HepG2 (cell line): ENCODE measurements around the gene TTPAL. TPM values are rescaled to one million over a fixed set of nuclear protein-coding genes. Genes with fewer than 3 reads are reported as not detected.

Source experiments
- ATAD3A ChIP-seq: sonication (generic); formaldehyde crosslinking; IDR thresholded peaks from 2 replicates; pipeline ENCODE4 v1.4.0; 2020; ENCODE audit warnings: missing genetic modification reagents
- CREB1 ChIP-seq, 2 experiments: fragments of 450-650 bp in 1 of 2; IDR thresholded peaks; 2 replicates each; pipeline ENCODE4 v1.6.1; 2016 to 2017; ENCODE audit warnings: control low read depth in 1 of 2, mild to moderate bottlenecking in 1 of 2, missing compliant biosample characterization in 1 of 2, missing genetic modification characterization in 1 of 2
- DR1 ChIP-seq: sonication (generic); formaldehyde crosslinking; IDR thresholded peaks from 2 replicates; pipeline ENCODE4 v1.8.0; 2021; ENCODE audit warnings: mild to moderate bottlenecking, missing genetic modification reagents, inconsistent platforms
- FOXP1 ChIP-seq, 2 experiments: fragments of 450-650 bp in 1 of 2; IDR thresholded peaks; 2 replicates each; pipeline ENCODE4 v1.6.1; 2017 to 2018; ENCODE audit warnings: antibody characterized with exemption in 1 of 2
- HCFC1 ChIP-seq: fragments of 150-350 bp; IDR thresholded peaks from 2 replicates; pipeline ENCODE4 v1.6.1; 2014; ENCODE audit warnings: low read depth, low read length
- HNRNPH1 ChIP-seq: fragments of 200-400 bp; formaldehyde crosslinking; optimal IDR thresholded peaks from 2 replicates; pipeline ENCODE3; 2017; ENCODE audit warnings: mild to moderate bottlenecking, low read depth, low read length
- KDM2A ChIP-seq: sonication (generic); formaldehyde crosslinking; IDR thresholded peaks from 2 replicates; pipeline ENCODE4 v1.4.0; 2020; ENCODE audit warnings: low read depth, missing genetic modification reagents, borderline replicate concordance
- MTA3 ChIP-seq: sonication (generic); formaldehyde crosslinking; IDR thresholded peaks from 2 replicates; pipeline ENCODE4 v1.4.0; 2020; ENCODE audit warnings: missing genetic modification reagents
- NCOA5 ChIP-seq: sonication (generic); formaldehyde crosslinking; IDR thresholded peaks from 2 replicates; pipeline ENCODE4 v1.4.0; 2020; ENCODE audit warnings: missing genetic modification reagents
- NR2F1 ChIP-seq, 2 experiments: fragments of 450-650 bp in 1 of 2; formaldehyde crosslinking in 1 of 2; IDR thresholded peaks; 2 replicates each; pipeline versions ENCODE4 v1.5.0 to v1.6.1; 2016 to 2020; ENCODE audit warnings: mild to moderate bottlenecking in 1 of 2, missing compliant biosample characterization in 1 of 2, missing genetic modification reagents in 1 of 2, moderate library complexity in 1 of 2
- PITX1 ChIP-seq: sonication (generic); formaldehyde crosslinking; IDR thresholded peaks from 2 replicates; pipeline ENCODE4 v1.5.1; 2020; ENCODE audit warnings: mild to moderate bottlenecking, missing genetic modification reagents
- RFX3 ChIP-seq: IDR thresholded peaks from 2 replicates; pipeline ENCODE4 v1.6.1; 2016; ENCODE audit warnings: missing biosample characterization, missing genetic modification reagents
- RXRB ChIP-seq: IDR thresholded peaks from 2 replicates; pipeline ENCODE4 v1.6.1; 2016; ENCODE audit warnings: borderline replicate concordance, missing genetic modification reagents, missing compliant biosample characterization
- SP4 ChIP-seq: sonication (generic); formaldehyde crosslinking; IDR thresholded peaks from 2 replicates; pipeline ENCODE4 v1.8.1; 2023; ENCODE audit warnings: mild to moderate bottlenecking, missing genetic modification reagents
- ZBTB20 ChIP-seq: sonication (generic); formaldehyde crosslinking; IDR thresholded peaks from 2 replicates; pipeline ENCODE4 v1.8.1; 2023; ENCODE audit warnings: missing genetic modification reagents, low read depth, mild to moderate bottlenecking, borderline replicate concordance
- ZC3H13 ChIP-seq: sonication (generic); formaldehyde crosslinking; IDR thresholded peaks from 2 replicates; pipeline ENCODE4 v1.8.1; 2023; ENCODE audit warnings: mild to moderate bottlenecking, missing genetic modification reagents, moderate library complexity
- ZGPAT ChIP-seq: IDR thresholded peaks from 2 replicates; pipeline ENCODE4 v1.6.1; 2016; ENCODE audit warnings: mild to moderate bottlenecking
- ZMYM4 ChIP-seq: sonication (generic); formaldehyde crosslinking; IDR thresholded peaks from 2 replicates; pipeline ENCODE4 v1.8.1; 2023; ENCODE audit warnings: mild to moderate bottlenecking, missing genetic modification reagents
- ZNF101 ChIP-seq: sonication (generic); formaldehyde crosslinking; IDR thresholded peaks from 2 replicates; pipeline ENCODE4 v1.4.0; 2020; ENCODE audit warnings: mild to moderate bottlenecking, low read depth, missing genetic modification reagents, borderline replicate concordance
- ZNF121 ChIP-seq: sonication (generic); formaldehyde crosslinking; IDR thresholded peaks from 2 replicates; pipeline ENCODE4 v1.5.0; 2020; ENCODE audit warnings: mild to moderate bottlenecking, missing genetic modification reagents
- ZNF20 ChIP-seq: sonication (generic); formaldehyde crosslinking; IDR thresholded peaks from 2 replicates; pipeline ENCODE4 v1.4.0; 2020; ENCODE audit warnings: mild to moderate bottlenecking, moderate library complexity, missing genetic modification reagents
- ZNF737 ChIP-seq: sonication (generic); formaldehyde crosslinking; IDR thresholded peaks from 2 replicates; pipeline ENCODE4 v1.5.0; 2020; ENCODE audit warnings: missing genetic modification reagents, mild to moderate bottlenecking, borderline replicate concordance
- ZNF788 ChIP-seq: sonication (generic); formaldehyde crosslinking; IDR thresholded peaks from 2 replicates; pipeline ENCODE4 v1.5.0; 2020; ENCODE audit warnings: mild to moderate bottlenecking, missing genetic modification reagents, borderline replicate concordance
- ZNF839 ChIP-seq: sonication (generic); formaldehyde crosslinking; IDR thresholded peaks from 2 replicates; pipeline ENCODE4 v1.4.0; 2020; ENCODE audit warnings: missing genetic modification reagents, mild to moderate bottlenecking, borderline replicate concordance
- polyA plus RNA-seq, 8 experiments: library from polyadenylated mRNA; depleted of rRNA in 3 of 8; stranded (reverse) in 7 of 8; unstranded in 1 of 8; fragments of >200 nt; fragmentation: Illumina TruSeq in 4 of 8; extraction: Trizol in 4 of 8; gene quantifications; 2 replicates each; pipeline versions ENCODE4 v1.2.1 to v1.2.3, GENCODE V29; 2011 to 2016; ENCODE audit warnings: low read depth in 4 of 8, missing spikeins in 1 of 8, mixed read lengths in 1 of 8; ENCODE audit not compliant: insufficient read depth in 1 of 8
- total RNA-seq, 5 experiments: library from RNA; depleted of rRNA; stranded (reverse); fragments of >200 nt; fragmentation: Illumina TruSeq; extraction: Trizol; gene quantifications; 2 replicates each; pipeline ENCODE4 v1.2.3, GENCODE V29; 2016; ENCODE audit warnings: low read depth in 1 of 5
- TF ChIP-seq, protein P1 (sequence below): sonication (generic); formaldehyde crosslinking; IDR thresholded peaks from 2 replicates; pipeline ENCODE4 v1.5.1; 2020; ENCODE audit warnings: missing genetic modification reagents, mild to moderate bottlenecking, borderline replicate concordance
- TF ChIP-seq, protein P2 (sequence below): fragments of 450-650 bp; IDR thresholded peaks from 2 replicates; pipeline ENCODE4 v1.6.1; 2017
- TF ChIP-seq, protein P3 (sequence below): sonication (generic); formaldehyde crosslinking; IDR thresholded peaks from 2 replicates; pipeline ENCODE4 v1.8.0; 2022; ENCODE audit warnings: mild to moderate bottlenecking, missing genetic modification reagents, moderate library complexity

Gene TTPAL
- total and polyA plus RNA-seq, 2 of the 13 experiments (the other 11 are each of a cell fraction or from before 2014, with no cell fraction given) = 4.3 to 18.8 TPM

- TF ChIP-seq NCOA5 (no peak), NR2F1 (CRISPR knock-in tag; IDR thresholded peaks at IDR 0.05) (no peak), ZGPAT (peak; percentile 46; the same call in 1 of the 2 replicates), ZC3H13 (CRISPR knock-in tag) (no peak), MTA3 (CRISPR knock-in tag) (no peak), ATAD3A (CRISPR knock-in tag) (no peak), HCFC1 (no peak), PITX1 (CRISPR knock-in tag) (no peak), ZMYM4 (CRISPR knock-in tag) (peak; percentile 32; the same call in 1 of the 2 replicates), ZNF20 (CRISPR knock-in tag) (no peak), RXRB (peak; percentile 77), RFX3 (no peak; the same call in 1 of the 2 replicates), KDM2A (CRISPR knock-in tag) (no peak), ZNF839 (CRISPR knock-in tag) (no peak), ZNF788 (CRISPR knock-in tag) (no peak), CREB1 (IDR thresholded peaks at IDR 0.05) (no peak), CREB1 (CRISPR knock-in tag; IDR thresholded peaks at IDR 0.05) (no peak), FOXP1 (IDR thresholded peaks at IDR 0.05) (no peak), FOXP1 (CRISPR knock-in tag; IDR thresholded peaks at IDR 0.05) (no peak), ZBTB20 (CRISPR knock-in tag) (no peak), ZNF121 (CRISPR knock-in tag) (no peak), ZNF737 (no peak), DR1 (no peak), HNRNPH1 (no peak), ZNF101 (CRISPR knock-in tag) (no peak), SP4 (CRISPR knock-in tag) (no peak)
- TF ChIP-seq, protein P1, sequence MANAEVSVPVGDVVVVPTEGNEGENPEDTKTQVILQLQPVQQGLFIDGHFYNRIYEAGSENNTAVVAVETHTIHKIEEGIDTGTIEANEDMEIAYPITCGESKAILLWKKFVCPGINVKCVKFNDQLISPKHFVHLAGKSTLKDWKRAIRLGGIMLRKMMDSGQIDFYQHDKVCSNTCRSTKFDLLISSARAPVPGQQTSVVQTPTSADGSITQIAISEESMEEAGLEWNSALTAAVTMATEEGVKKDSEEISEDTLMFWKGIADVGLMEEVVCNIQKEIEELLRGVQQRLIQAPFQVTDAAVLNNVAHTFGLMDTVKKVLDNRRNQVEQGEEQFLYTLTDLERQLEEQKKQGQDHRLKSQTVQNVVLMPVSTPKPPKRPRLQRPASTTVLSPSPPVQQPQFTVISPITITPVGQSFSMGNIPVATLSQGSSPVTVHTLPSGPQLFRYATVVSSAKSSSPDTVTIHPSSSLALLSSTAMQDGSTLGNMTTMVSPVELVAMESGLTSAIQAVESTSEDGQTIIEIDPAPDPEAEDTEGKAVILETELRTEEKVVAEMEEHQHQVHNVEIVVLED (CRISPR knock-in tag) = 0 out of 2 replicates have a peak, but pooled peaks have one; percentile 41
- TF ChIP-seq, protein P2, sequence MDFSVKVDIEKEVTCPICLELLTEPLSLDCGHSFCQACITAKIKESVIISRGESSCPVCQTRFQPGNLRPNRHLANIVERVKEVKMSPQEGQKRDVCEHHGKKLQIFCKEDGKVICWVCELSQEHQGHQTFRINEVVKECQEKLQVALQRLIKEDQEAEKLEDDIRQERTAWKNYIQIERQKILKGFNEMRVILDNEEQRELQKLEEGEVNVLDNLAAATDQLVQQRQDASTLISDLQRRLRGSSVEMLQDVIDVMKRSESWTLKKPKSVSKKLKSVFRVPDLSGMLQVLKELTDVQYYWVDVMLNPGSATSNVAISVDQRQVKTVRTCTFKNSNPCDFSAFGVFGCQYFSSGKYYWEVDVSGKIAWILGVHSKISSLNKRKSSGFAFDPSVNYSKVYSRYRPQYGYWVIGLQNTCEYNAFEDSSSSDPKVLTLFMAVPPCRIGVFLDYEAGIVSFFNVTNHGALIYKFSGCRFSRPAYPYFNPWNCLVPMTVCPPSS = no peak
- TF ChIP-seq, protein P3, sequence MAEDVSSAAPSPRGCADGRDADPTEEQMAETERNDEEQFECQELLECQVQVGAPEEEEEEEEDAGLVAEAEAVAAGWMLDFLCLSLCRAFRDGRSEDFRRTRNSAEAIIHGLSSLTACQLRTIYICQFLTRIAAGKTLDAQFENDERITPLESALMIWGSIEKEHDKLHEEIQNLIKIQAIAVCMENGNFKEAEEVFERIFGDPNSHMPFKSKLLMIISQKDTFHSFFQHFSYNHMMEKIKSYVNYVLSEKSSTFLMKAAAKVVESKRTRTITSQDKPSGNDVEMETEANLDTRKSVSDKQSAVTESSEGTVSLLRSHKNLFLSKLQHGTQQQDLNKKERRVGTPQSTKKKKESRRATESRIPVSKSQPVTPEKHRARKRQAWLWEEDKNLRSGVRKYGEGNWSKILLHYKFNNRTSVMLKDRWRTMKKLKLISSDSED (CRISPR knock-in tag) = no peak
These were observed 4.2 kb upstream of the TTPAL start (continued) for GRCh38 chr20:44471481-44471882.
